Immature natural killer cell (primary cell): ENCODE measurements around the gene TRIM28. TPM values are rescaled to one million over a fixed set of nuclear protein-coding genes. Genes with fewer than 3 reads are reported as not detected.

Experiments used
- DNase-seq, 3 donors: peaks; one replicate each; pipeline ENCODE4 v3.0.0; 2022; ENCODE audit warnings: mixed read lengths in 1 of 3
- H3K27ac Mint-ChIP-seq, 6 donors: one replicate each; pipeline ENCODE4 v1.8.0; 2020; ENCODE audit warnings: mixed read lengths in 6 of 6, mild to moderate bottlenecking in 5 of 6, inconsistent platforms in 4 of 6, moderate library complexity in 3 of 6
- H3K27me3 Mint-ChIP-seq, 3 donors: one replicate each; pipeline ENCODE4 v1.8.0; 2020 to 2021; ENCODE audit warnings: low read depth in 3 of 3, mild to moderate bottlenecking in 3 of 3, mixed read lengths in 3 of 3, moderate library complexity in 3 of 3, inconsistent platforms in 1 of 3
- H3K36me3 Mint-ChIP-seq, 3 donors: one replicate each; pipeline ENCODE4 v1.8.0; 2020; ENCODE audit warnings: mixed read lengths in 3 of 3, inconsistent platforms in 2 of 3, mild to moderate bottlenecking in 2 of 3
- H3K4me1 Mint-ChIP-seq, 2 donors: one replicate each; pipeline ENCODE4 v1.8.0; 2020; ENCODE audit warnings: inconsistent platforms in 2 of 2, mild to moderate bottlenecking in 2 of 2, mixed read lengths in 2 of 2, moderate library complexity in 1 of 2
- H3K4me3 Mint-ChIP-seq, 5 donors: one replicate each; pipeline ENCODE4 v1.8.0; 2020; ENCODE audit warnings: mild to moderate bottlenecking in 5 of 5, mixed read lengths in 5 of 5, inconsistent platforms in 3 of 5, moderate library complexity in 3 of 5
- H3K9me3 Mint-ChIP-seq, 6 donors: one replicate each; pipeline ENCODE4 v1.8.0; 2020; ENCODE audit warnings: mild to moderate bottlenecking in 6 of 6, mixed read lengths in 6 of 6, inconsistent platforms in 4 of 6, moderate library complexity in 3 of 6
- polyA plus RNA-seq, 3 donors: library from polyadenylated mRNA; unstranded; fragments of 300-500 nt; fragmentation: Illumina TruSeq; gene quantifications; one replicate each; pipeline ENCODE4 v1.2.3, GENCODE V29; 2021

Gene TRIM28
- polyA plus RNA-seq, 3 donors from 2014 or later, result 34.3 to 36.3 (median 35.7) TPM

GRCh38 chr19:58547323-58548312 lies 3.8 kb downstream of the TRIM28 start:
- H3K36me3 Mint-ChIP-seq, result peaks cover 14 to 24% (median 15%) of the 10 kb centered on the region in 3 donors
- H3K4me1 Mint-ChIP-seq, result peaks cover 34 to 41% of the 10 kb centered on the region in 2 donors
- peaks cover 26 to 30% (median 26%) of the 10 kb centered on the region in 3 donors for H3K27me3 Mint-ChIP-seq
- peak overlapping the region in 4 of 6 donors; percentile 51 to 65 (median 56) for H3K27ac Mint-ChIP-seq
- no peak for DNase-seq
- peak overlapping the region in 1 of 5 donors; percentile 12 for H3K4me3 Mint-ChIP-seq
- H3K9me3 Mint-ChIP-seq, result no peaks in the 10 kb centered on the region

DNA sequence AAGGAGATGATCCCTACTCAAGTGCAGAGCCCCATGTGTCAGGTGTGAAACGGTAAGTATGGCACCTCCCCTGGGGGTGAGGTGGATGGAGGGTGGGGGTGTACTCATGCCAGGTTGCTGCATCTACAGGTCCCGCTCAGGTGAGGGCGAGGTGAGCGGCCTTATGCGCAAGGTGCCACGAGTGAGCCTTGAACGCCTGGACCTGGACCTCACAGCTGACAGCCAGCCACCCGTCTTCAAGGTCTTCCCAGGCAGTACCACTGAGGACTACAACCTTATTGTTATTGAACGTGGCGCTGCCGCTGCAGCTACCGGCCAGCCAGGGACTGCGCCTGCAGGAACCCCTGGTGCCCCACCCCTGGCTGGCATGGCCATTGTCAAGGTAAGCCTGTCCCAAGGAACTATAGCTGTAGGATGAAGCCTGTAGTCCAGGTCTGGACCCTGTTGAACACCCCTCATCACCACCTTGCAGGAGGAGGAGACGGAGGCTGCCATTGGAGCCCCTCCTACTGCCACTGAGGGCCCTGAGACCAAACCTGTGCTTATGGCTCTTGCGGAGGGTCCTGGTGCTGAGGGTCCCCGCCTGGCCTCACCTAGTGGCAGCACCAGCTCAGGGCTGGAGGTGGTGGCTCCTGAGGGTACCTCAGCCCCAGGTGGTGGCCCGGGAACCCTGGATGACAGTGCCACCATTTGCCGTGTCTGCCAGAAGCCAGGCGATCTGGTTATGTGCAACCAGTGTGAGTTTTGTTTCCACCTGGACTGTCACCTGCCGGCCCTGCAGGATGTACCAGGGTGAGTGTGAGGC lies 5.2 kb downstream of the TRIM28 start:
- H3K27ac Mint-ChIP-seq, result no peak overlapping the region
- no peak overlapping the region for H3K4me3 Mint-ChIP-seq
- H3K27me3 Mint-ChIP-seq, result peaks cover 20 to 25% (median 22%) of the 10 kb centered on the region in 3 donors
- DNase-seq, result no peak
- H3K9me3 Mint-ChIP-seq, result no peaks in the 10 kb centered on the region
- H3K4me1 Mint-ChIP-seq, result peaks cover 36 to 45% of the 10 kb centered on the region in 2 donors
- peaks cover 17 to 32% (median 19%) of the 10 kb centered on the region in 3 donors for H3K36me3 Mint-ChIP-seq

DNA sequence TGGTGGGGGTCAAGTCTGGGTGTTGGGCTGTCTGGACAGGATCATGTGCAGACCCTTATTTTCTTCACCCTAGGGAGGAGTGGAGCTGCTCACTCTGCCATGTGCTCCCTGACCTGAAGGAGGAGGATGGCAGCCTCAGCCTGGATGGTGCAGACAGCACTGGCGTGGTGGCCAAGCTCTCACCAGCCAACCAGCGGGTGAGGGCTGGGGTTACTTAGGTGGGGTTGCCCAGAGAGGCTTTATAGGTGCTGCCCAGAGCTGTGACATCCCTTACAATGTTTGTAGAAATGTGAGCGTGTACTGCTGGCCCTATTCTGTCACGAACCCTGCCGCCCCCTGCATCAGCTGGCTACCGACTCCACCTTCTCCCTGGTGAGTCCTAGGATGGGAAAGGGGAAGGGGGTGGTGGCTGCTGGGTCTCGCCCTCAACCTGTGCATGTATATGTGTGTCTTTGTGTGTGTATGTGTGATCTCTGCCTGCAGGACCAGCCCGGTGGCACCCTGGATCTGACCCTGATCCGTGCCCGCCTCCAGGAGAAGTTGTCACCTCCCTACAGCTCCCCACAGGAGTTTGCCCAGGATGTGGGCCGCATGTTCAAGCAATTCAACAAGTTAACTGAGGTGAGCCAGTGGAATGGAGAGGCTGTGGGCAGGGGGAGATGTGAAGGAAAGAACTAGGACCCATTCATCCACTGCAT lies 5.9 kb downstream of the TRIM28 start:
- Mint-ChIP-seq H3K9me3 (no peaks in the 10 kb centered on the region), H3K4me3 (no peak overlapping the region), H3K27me3 (peaks cover 19 to 25% (median 19%) of the 10 kb centered on the region in 3 donors), H3K4me1 (peaks cover 43 to 50% of the 10 kb centered on the region in 2 donors), H3K36me3 (peaks cover 17 to 32% (median 19%) of the 10 kb centered on the region in 3 donors), H3K27ac (peak overlapping the region in 2 of 6 donors; percentile 45 to 64)
- no peak for DNase-seq

DNA sequence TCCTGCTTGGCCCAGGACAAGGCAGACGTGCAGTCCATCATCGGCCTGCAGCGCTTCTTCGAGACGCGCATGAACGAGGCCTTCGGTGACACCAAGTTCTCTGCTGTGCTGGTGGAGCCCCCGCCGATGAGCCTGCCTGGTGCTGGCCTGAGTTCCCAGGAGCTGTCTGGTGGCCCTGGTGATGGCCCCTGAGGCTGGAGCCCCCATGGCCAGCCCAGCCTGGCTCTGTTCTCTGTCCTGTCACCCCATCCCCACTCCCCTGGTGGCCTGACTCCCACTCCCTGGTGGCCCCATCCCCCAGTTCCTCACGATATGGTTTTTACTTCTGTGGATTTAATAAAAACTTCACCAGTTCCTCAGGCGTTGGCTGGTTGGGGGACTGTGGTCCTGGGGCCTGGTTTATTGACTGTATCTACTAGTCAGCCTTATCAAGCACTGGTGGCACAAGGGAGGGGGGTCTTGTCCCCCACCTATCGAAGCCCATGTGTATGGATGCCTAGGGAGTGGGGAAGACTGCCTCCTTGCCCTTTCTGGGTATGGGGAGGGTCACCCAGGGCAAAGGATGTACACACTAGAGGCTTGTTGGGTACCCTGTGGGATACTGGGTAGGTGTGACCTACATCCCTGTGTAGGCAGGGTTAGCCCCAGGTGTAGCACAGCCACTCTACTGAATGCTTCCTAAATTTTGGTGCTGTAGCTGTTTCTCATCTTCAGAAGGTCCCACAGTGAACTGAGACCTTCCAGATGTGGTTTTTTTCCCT lies 6.7 kb downstream of the TRIM28 start:
- Mint-ChIP-seq H3K36me3 (peaks cover 17 to 38% (median 19%) of the 10 kb centered on the region in 3 donors), H3K27ac (peak overlapping the region in 4 of 6 donors; percentile 50 to 74 (median 60)), H3K4me1 (peaks cover 44 to 51% of the 10 kb centered on the region in 2 donors), H3K4me3 (no peak overlapping the region), H3K9me3 (no peaks in the 10 kb centered on the region), H3K27me3 (peaks cover 18 to 27% (median 19%) of the 10 kb centered on the region in 3 donors)
- DNase-seq, result no peak

GRCh38 chr19:58551123-58551497 lies 7.2 kb downstream of the TRIM28 start:
- no peak overlapping the region for H3K4me3 Mint-ChIP-seq
- peaks cover 40 to 46% of the 10 kb centered on the region in 2 donors for H3K4me1 Mint-ChIP-seq
- peak overlapping the region in 3 of 6 donors; percentile 55 to 74 (median 66) for H3K27ac Mint-ChIP-seq
- peaks cover 17 to 37% (median 19%) of the 10 kb centered on the region in 3 donors for H3K36me3 Mint-ChIP-seq
- no peaks in the 10 kb centered on the region for H3K9me3 Mint-ChIP-seq
- H3K27me3 Mint-ChIP-seq, result peaks cover 14 to 22% (median 14%) of the 10 kb centered on the region in 3 donors
- DNase-seq, result no peak

- Mint-ChIP-seq H3K36me3 (peaks cover 15 to 41% (median 17%) of the 10 kb centered on the region in 3 donors), H3K4me1 (peaks cover 40 to 46% of the 10 kb centered on the region in 2 donors)
These were observed 8.0 kb downstream of the TRIM28 start for GRCh38 chr19:58551577-58552471.

DNA sequence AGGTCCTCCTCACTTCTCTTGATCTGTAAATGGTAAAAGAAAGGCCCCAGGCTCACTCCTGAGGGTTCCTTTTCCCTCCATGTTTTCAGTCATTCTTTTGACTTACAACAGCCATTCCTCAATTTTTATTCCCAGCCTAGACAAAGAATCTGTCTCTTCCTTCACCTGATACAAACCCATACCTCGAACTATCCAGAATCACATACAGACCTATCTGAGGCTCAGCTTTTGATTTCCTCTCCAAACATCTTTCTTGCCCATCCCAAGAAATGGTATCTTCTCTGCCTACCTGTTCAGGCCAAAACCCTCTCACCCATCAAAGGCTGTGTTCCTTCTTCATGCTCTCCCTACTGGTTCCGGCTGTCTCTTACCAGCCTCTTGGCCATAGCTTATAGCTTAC lies 8.8 kb downstream of the TRIM28 start:
- peaks cover 13 to 17% (median 14%) of the 10 kb centered on the region in 3 donors for H3K27me3 Mint-ChIP-seq
- H3K4me1 Mint-ChIP-seq, result peaks cover 46% of the 10 kb centered on the region in 2 donors
- peak overlapping the region; percentile 21 to 62 (median 33) for H3K4me3 Mint-ChIP-seq
- peaks cover 15 to 37% (median 17%) of the 10 kb centered on the region in 3 donors for H3K36me3 Mint-ChIP-seq
- H3K9me3 Mint-ChIP-seq, result no peaks in the 10 kb centered on the region
- H3K27ac Mint-ChIP-seq, result peak overlapping the region; percentile 35 to 82 (median 67)
- DNase-seq, result no peak

More at GRCh38 chr19:58551577-58552471, 8.0 kb downstream of the TRIM28 start:
- Mint-ChIP-seq H3K27ac (peak overlapping the region in 4 of 6 donors; percentile 23 to 82 (median 64)), H3K27me3 (peaks cover 10 to 17% (median 14%) of the 10 kb centered on the region in 3 donors), H3K9me3 (no peaks in the 10 kb centered on the region), H3K4me3 (peak overlapping the region in 1 of 5 donors; percentile 21)
- DNase-seq, result no peak

GRCh38 chr19:58553799-58554493 lies 10.1 kb downstream of the TRIM28 start:
- no peaks in the 10 kb centered on the region for H3K9me3 Mint-ChIP-seq
- peak overlapping the region; percentile 94 to 97 (median 97) for H3K4me3 Mint-ChIP-seq
- H3K4me1 Mint-ChIP-seq, result peaks cover 48 to 54% of the 10 kb centered on the region in 2 donors
- H3K36me3 Mint-ChIP-seq, result peaks cover 13 to 30% (median 15%) of the 10 kb centered on the region in 3 donors
- peak overlapping the region; percentile 97 to 99 (median 98) for H3K27ac Mint-ChIP-seq
- DNase-seq, result no peak
- peaks cover 17 to 22% (median 20%) of the 10 kb centered on the region in 3 donors for H3K27me3 Mint-ChIP-seq

DNA sequence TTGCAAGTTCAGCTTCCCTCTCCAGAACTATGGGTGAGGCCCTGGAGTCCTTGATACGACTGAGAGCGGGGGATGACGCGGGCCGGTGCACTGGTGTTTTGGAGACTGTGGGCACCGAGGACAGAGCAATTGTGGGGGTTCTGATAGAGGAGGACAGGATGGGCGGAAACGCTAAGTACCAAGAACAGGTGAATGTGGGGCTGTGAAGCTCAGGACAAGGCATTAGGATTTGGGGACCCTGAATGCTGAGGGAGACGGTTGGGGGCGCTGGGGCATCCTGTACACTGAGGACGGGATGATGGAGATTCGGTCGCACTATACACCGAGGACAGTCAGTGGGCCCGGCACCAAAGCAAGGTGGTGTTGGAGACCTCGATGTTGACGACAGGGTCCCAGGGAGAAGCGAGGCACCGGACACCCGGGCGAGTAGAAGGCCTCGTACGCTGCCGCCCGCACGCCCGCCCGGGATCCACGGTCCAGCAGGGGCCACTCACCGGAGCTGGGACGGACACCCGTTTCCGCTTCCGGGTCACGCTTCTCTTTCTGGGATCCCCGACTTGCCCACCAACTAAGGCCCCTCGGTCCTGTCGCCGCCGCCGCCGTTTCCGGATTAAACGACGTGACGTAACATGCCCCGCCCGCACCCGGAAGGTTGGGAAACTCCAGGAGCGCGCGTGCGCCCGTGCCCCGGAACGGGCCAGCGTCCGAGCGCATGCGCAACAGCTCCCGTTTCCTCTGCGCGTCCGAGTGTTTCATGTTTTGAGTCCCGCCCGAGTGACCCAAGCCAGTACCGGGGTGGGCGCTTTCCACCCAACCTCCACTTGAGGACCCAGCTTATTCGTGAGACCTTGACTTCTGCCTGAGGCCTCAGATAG lies 10.9 kb downstream of the TRIM28 start, which contains the start of gene CHMP2A:
Gene CHMP2A (minus strand): TSS at position 612 of the 875 bp plus-strand sequence. CDS start 893 bp downstream, outside the sequence.
- no peaks in the 10 kb centered on the region for H3K9me3 Mint-ChIP-seq
- peak; percentile 98 to 99 (median 98) for DNase-seq
- peak within 1 kb of the TSS; percentile 95 to 97 (median 97) for H3K4me3 Mint-ChIP-seq
- H3K27ac Mint-ChIP-seq, result peak within 1 kb of the TSS; percentile 97 to 99 (median 98)
- peaks cover 22 to 24% (median 22%) of the 10 kb centered on the region in 3 donors for H3K27me3 Mint-ChIP-seq
- H3K36me3 Mint-ChIP-seq, result peaks cover 13 to 30% (median 15%) of the 10 kb centered on the region in 3 donors
- peaks cover 56 to 62% of the 10 kb centered on the region in 2 donors for H3K4me1 Mint-ChIP-seq

- H3K27ac Mint-ChIP-seq, result peak overlapping the region; percentile 97 to 99 (median 98)
These were observed 11.6 kb downstream of the TRIM28 start for GRCh38 chr19:58555369-58555885.

More at GRCh38 chr19:58555369-58555885, 11.6 kb downstream of the TRIM28 start:
- peaks cover 61 to 69% of the 10 kb centered on the region in 2 donors for H3K4me1 Mint-ChIP-seq
- no peaks in the 10 kb centered on the region for H3K9me3 Mint-ChIP-seq
- peaks cover 19 to 24% (median 22%) of the 10 kb centered on the region in 3 donors for H3K27me3 Mint-ChIP-seq
- H3K4me3 Mint-ChIP-seq, result peak overlapping the region; percentile 95 to 97 (median 97)
- DNase-seq, result no peak
- peaks cover 11 to 28% (median 15%) of the 10 kb centered on the region in 3 donors for H3K36me3 Mint-ChIP-seq
